ENCODE measurements around the gene IL17D. TPM values are rescaled to one million over a fixed set of nuclear protein-coding genes. Genes with fewer than 3 reads are reported as not detected.

Gene IL17D
- total and polyA plus RNA-seq, 9 donors, result 1.7 to 12.6 (median 4.4) TPM

DNA sequence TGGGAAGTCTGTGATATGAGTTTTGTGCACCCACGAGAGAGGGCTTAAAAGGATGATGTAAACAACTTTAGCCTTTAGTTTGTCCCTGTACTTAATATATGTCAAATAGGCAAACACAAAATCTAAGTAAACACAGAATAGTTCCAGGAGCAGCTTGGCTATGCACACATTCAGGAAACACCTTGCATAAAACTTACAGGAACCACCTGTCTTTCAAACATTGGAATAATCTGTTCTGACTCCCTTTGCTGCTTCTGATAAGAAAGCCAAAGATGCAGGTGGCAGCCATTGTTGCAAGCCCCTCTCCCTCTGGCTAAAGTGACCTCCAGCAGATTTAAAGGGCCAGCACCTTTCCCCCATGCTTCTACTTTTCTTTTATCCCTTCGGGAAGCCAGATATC, 65.6 kb downstream of the IL17D start:
- intact Hi-C loops (cut with DNase I), result no loop called here

DNA sequence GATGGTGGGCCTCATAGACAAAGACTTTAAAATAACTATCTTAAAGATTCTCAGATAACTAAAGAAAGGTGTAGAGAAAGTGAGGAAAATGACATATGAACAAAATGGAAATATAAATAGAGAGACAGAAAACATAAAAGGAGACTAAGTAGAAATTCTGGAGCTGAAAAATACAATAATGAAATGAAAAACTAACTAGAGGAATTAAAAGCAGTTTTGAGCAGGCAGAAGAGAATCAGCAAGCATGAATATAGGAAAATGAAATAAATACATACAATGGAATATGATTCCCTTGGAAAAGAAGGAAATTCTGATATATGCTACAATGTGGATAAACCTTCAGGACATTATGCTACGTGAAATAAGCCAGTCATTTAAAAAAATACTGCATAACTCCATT, 66.3 kb downstream of the IL17D start:
- Histone ChIP-seq H3K36me3 (no peaks in the 10 kb centered on the region), H3K4me3 (no peak overlapping the region), H3K4me1 (ENCODE audit: insufficient read depth) (peaks cover 3% of the 10 kb centered on the region), H3K9me3 (peaks cover 0 to 4% of the 10 kb centered on the region in 2 donors), H3K27me3 (no peaks in the 10 kb centered on the region), H3K27ac (no peak overlapping the region)
- intact Hi-C loops (cut with DNase I), result loop anchor here in 2 of 4 donors (5.0 to 10.0 kb wide), 2 partner anchors 68 to 905 kb away; partner anchors contain the start of genes IL17D (in 1 of the 2) and ZMYM5 (in 1 of the 2)
- DNase-seq, result no peak
- 95 to 100% (median 98%) methylated on average over 1 of the region's 1 CpG for WGBS, 3 donors
- TF ChIP-seq, protein P1, sequence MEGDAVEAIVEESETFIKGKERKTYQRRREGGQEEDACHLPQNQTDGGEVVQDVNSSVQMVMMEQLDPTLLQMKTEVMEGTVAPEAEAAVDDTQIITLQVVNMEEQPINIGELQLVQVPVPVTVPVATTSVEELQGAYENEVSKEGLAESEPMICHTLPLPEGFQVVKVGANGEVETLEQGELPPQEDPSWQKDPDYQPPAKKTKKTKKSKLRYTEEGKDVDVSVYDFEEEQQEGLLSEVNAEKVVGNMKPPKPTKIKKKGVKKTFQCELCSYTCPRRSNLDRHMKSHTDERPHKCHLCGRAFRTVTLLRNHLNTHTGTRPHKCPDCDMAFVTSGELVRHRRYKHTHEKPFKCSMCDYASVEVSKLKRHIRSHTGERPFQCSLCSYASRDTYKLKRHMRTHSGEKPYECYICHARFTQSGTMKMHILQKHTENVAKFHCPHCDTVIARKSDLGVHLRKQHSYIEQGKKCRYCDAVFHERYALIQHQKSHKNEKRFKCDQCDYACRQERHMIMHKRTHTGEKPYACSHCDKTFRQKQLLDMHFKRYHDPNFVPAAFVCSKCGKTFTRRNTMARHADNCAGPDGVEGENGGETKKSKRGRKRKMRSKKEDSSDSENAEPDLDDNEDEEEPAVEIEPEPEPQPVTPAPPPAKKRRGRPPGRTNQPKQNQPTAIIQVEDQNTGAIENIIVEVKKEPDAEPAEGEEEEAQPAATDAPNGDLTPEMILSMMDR (IDR thresholded peaks at IDR 0.05), result no peak
- TF ChIP-seq EP300 (IDR thresholded peaks at IDR 0.05), result no peak
- TF ChIP-seq POLR2A (IDR thresholded peaks at IDR 0.05), result no peak

More for the DNA sequence above, 65.6 kb downstream of the IL17D start:
- DNase-seq, result no peak
- Histone ChIP-seq H3K27ac (no peak overlapping the region), H3K27me3 (no peaks in the 10 kb centered on the region), H3K4me1 (ENCODE audit: insufficient read depth) (peaks cover 3% of the 10 kb centered on the region), H3K9me3 (peaks cover 0 to 4% of the 10 kb centered on the region in 2 donors), H3K36me3 (no peaks in the 10 kb centered on the region), H3K4me3 (no peak overlapping the region)
- WGBS, 3 donors, result 44 to 93% (median 92%) methylated on average over 2 of the region's 2 CpGs
- TF ChIP-seq EP300 (IDR thresholded peaks at IDR 0.05), result no peak
- TF ChIP-seq, protein P1 (IDR thresholded peaks at IDR 0.05), result no peak
- no peak for TF ChIP-seq POLR2A (IDR thresholded peaks at IDR 0.05)

Other genes starting within 250 kb of the IL17D start
- 10 to 100 TPM; 17.3 to 41.7 (median 25.8) TPM for gene CRYL1, start 177.8 kb upstream of the IL17D start, total RNA-seq
- gene CRYL1, start 177.8 kb upstream of the IL17D start, polyA plus RNA-seq, result 10 to 100 TPM; 23.1 to 34.4 TPM
- 10 to 100 TPM; 18.0 to 30.6 (median 23.9) TPM for gene IFT88, start 136.5 kb upstream of the IL17D start, total RNA-seq
- 10 to 100 TPM; 12.1 to 14.6 TPM for gene IFT88, start 136.5 kb upstream of the IL17D start, polyA plus RNA-seq
- 10 to 100 TPM; 11.1 to 16.4 (median 12.8) TPM for gene EEF1AKMT1, start 70.3 kb downstream of the IL17D start, total RNA-seq
- 10 to 100 TPM in 1 of 2 donors, 1 to 10 TPM in 1; 9.7 to 20.8 TPM for gene EEF1AKMT1, start 70.3 kb downstream of the IL17D start, polyA plus RNA-seq
- 10 to 100 TPM in 6 of 7 donors, 1 to 10 TPM in 1; 9.8 to 20.6 (median 14.9) TPM for gene XPO4, start 199.0 kb downstream of the IL17D start, total RNA-seq
- 1 to 10 TPM; 4.3 to 7.0 TPM for gene XPO4, start 199.0 kb downstream of the IL17D start, polyA plus RNA-seq